ENCODE data around the gene PTH.

The PTH gene

GRCh38 chr11:13494051-13494450, 1.7 kb downstream of the PTH start:
- DNase-seq (ENCODE audit: low read depth), result no peak
- TF ChIP-seq CTCF (conservative IDR thresholded peaks at IDR 0.05; ENCODE audit: low read depth, low read length), result no peak
- no peak overlapping the region for H3K4me3 ChIP-seq (ENCODE audit: low read length)

- no peak overlapping the region for H3K4me3 ChIP-seq (ENCODE audit: low read length)
- no peak for DNase-seq (ENCODE audit: low read depth)
- TF ChIP-seq CTCF (conservative IDR thresholded peaks at IDR 0.05; ENCODE audit: low read depth, low read length), result peak; percentile 39
Measured at GRCh38 chr11:13487661-13488030, 8.2 kb downstream of the PTH start.

GRCh38 chr11:13486926-13487660, 8.7 kb downstream of the PTH start:
- DNase-seq (ENCODE audit: low read depth), result no peak
- H3K4me3 ChIP-seq (ENCODE audit: low read length), result no peak overlapping the region
- peak; percentile 28 for TF ChIP-seq CTCF (conservative IDR thresholded peaks at IDR 0.05; ENCODE audit: low read depth, low read length)

- TF ChIP-seq CTCF (conservative IDR thresholded peaks at IDR 0.05; ENCODE audit: low read depth, low read length), result no peak
- no peak for DNase-seq (ENCODE audit: low read depth)
- no peak overlapping the region for H3K4me3 ChIP-seq (ENCODE audit: low read length)
Measured at GRCh38 chr11:13480198-13480597, 15.6 kb downstream of the PTH start.

GRCh38 chr11:13479688-13480087, 16.1 kb downstream of the PTH start:
- no peak for TF ChIP-seq CTCF (conservative IDR thresholded peaks at IDR 0.05; ENCODE audit: low read depth, low read length)

GRCh38 chr11:13475091-13475490, 20.7 kb downstream of the PTH start:
- TF ChIP-seq CTCF (conservative IDR thresholded peaks at IDR 0.05; ENCODE audit: low read depth, low read length), result no peak
- no peak for DNase-seq (ENCODE audit: low read depth)
- no peak overlapping the region for H3K4me3 ChIP-seq (ENCODE audit: low read length)

More at GRCh38 chr11:13479688-13480087, 16.1 kb downstream of the PTH start:
- no peak for DNase-seq (ENCODE audit: low read depth)
- no peak overlapping the region for H3K4me3 ChIP-seq (ENCODE audit: low read length)

- H3K4me3 ChIP-seq (ENCODE audit: low read length), result no peak overlapping the region
- DNase-seq (ENCODE audit: low read depth), result no peak
Measured at GRCh38 chr11:13473013-13473722, 22.6 kb downstream of the PTH start.

More at GRCh38 chr11:13473013-13473722, 22.6 kb downstream of the PTH start:
- no peak for TF ChIP-seq CTCF (conservative IDR thresholded peaks at IDR 0.05; ENCODE audit: low read depth, low read length)
